Colonic mucosa (tissue), 4 donors: ENCODE results near the gene ATG3. TPM values are rescaled to one million over a fixed set of nuclear protein-coding genes. Genes with fewer than 3 reads are reported as not detected.

Experiments used
- DNase-seq: peaks from one replicate; pipeline ENCODE4 v3.0.0-alpha.2; 2020
- H3K27ac ChIP-seq: fragments of 200-600 bp; one replicate; pipeline ENCODE4 v1.8.0; 2021
- H3K27me3 ChIP-seq: fragments of 200-600 bp; one replicate; pipeline ENCODE4 v1.8.0; 2021
- H3K36me3 ChIP-seq: fragments of 200-600 bp; one replicate; pipeline ENCODE4 v1.8.0; 2021
- H3K4me1 ChIP-seq: fragments of 200-600 bp; one replicate; pipeline ENCODE4 v1.8.0; 2021; ENCODE audit warnings: mild to moderate bottlenecking
- H3K4me3 ChIP-seq: fragments of 200-600 bp; one replicate; pipeline ENCODE4 v1.8.0; 2021
- H3K9ac ChIP-seq, 2 donors: one replicate each; pipeline ENCODE4 v1.7.0; 2013; ENCODE audit warnings: control low read depth in 2 of 2, low read depth in 2 of 2, low read length in 2 of 2
- H3K9me3 ChIP-seq: fragments of 200-600 bp; one replicate; pipeline ENCODE4 v1.8.0; 2021
- intact Hi-C: fragments of 100-400 bp; cut with DNase I; formaldehyde crosslinking; loops from one replicate; pipeline ENCODE4 v1.14.1; 2022
- total RNA-seq, 2 donors: library from RNA; stranded (reverse); fragmentation: NEBNext Ultra II Directional in 1 of 2; extraction: Animal tissue kit (Norgen Biotek cat#: 25700) in 1 of 2; gene quantifications; one replicate each; pipeline ENCODE4 v1.2.1, GENCODE V29; 2021
- TF ChIP-seq, protein P1 (sequence below): fragments of 200-600 bp; IDR thresholded peaks from one replicate; pipeline ENCODE4 v1.8.0; 2022; ENCODE audit warnings: antibody characterized with exemption, mild to moderate bottlenecking
- donor health status: healthy.
- donor health status: DM: no; HTN: no; CAD: no.
- donor health status: DM: no; HTN: no; CAD: no.

The ATG3 gene
- total RNA-seq, 2 donors from 2014 or later: 59.1 to 79.9 TPM

DNA sequence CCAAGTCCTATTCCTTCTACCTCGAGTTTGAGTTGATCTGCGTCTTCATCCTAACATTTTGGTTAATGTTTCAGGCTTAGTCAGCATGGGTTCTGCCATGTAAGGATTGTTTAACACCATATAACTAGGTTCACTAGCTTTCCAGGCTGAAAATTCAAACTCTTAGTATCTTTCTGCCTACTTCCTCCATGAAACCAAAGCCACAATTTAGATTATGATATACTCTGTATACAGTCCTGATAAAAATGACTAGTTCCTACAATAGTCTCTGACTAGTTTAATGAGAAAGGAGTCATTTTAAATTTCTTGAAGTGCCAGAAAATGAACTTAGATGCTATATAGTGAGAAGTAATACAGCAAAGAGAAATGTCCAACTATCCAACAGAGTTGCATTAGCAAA lies 55.9 kb downstream of the ATG3 start:
- Histone ChIP-seq H3K9ac (no peak overlapping the region), H3K4me1 (no peaks in the 10 kb centered on the region), H3K36me3 (no peaks in the 10 kb centered on the region), H3K27me3 (no peaks in the 10 kb centered on the region), H3K4me3 (no peak overlapping the region), H3K9me3 (no peaks in the 10 kb centered on the region), H3K27ac (no peak overlapping the region)
- DNase-seq: no peak
- TF ChIP-seq, protein P1, sequence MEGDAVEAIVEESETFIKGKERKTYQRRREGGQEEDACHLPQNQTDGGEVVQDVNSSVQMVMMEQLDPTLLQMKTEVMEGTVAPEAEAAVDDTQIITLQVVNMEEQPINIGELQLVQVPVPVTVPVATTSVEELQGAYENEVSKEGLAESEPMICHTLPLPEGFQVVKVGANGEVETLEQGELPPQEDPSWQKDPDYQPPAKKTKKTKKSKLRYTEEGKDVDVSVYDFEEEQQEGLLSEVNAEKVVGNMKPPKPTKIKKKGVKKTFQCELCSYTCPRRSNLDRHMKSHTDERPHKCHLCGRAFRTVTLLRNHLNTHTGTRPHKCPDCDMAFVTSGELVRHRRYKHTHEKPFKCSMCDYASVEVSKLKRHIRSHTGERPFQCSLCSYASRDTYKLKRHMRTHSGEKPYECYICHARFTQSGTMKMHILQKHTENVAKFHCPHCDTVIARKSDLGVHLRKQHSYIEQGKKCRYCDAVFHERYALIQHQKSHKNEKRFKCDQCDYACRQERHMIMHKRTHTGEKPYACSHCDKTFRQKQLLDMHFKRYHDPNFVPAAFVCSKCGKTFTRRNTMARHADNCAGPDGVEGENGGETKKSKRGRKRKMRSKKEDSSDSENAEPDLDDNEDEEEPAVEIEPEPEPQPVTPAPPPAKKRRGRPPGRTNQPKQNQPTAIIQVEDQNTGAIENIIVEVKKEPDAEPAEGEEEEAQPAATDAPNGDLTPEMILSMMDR: no peak
- intact Hi-C loops: no loop called here

DNA sequence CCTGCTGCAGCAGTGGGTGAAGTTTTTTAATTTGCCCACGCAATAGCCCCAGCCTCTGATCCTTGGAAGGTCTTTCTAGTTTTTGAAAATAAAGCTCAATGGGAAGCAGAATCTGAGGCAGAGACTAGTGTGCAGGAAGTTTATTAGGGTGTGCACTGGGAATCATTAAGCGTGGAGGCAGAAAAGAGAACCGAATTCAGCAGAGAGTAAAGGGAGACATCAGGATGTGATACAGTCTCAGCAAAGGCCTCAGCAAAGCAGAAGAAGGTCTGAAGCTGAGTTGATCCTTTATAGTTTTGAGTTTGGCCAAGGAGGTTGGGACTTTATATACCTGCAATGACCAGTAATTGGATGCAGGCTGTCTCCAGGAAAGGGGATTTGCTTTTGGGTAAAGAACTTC lies 57.6 kb downstream of the ATG3 start:
- Histone ChIP-seq H3K27ac (no peak overlapping the region), H3K9me3 (no peaks in the 10 kb centered on the region), H3K9ac (no peak overlapping the region), H3K4me3 (no peak overlapping the region), H3K27me3 (no peaks in the 10 kb centered on the region), H3K4me1 (no peaks in the 10 kb centered on the region), H3K36me3 (no peaks in the 10 kb centered on the region)
- TF ChIP-seq, protein P1: no peak
- intact Hi-C loops: no loop called here
- DNase-seq: no peak

DNA sequence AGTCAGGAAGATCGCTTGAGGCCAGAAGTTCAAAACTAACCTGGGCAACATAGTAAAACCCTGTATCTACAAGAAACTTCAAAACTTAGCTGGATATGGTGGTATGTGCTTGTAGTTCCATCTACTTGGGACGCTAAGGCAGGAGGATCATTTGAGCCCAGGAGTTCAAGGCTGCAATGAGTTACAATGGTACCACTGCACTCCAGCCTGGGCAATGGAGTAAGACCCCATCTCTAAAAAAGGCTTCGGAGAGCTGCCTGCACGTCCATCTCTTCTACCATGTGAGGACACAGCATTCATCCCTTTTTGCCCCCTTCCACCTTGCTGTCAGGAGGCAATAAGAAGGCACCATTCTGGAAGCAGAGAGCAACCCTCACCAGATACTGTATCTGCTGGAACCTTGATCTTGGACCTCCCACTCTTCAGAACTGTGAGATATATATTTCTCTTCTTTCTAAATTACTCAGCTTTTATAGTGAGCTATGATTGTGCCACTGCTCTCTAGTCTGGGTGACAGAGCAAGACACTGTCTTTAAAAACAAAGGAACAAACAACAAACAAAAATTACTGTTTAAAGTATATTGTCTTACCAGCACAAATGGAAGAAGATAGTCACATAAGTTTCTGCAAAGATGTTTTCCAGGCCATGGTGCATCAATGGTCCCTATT lies 58.3 kb downstream of the ATG3 start:
- intact Hi-C loops: no loop called here
- H3K27me3 ChIP-seq: no peaks in the 10 kb centered on the region
- H3K4me1 ChIP-seq: no peaks in the 10 kb centered on the region
- TF ChIP-seq, protein P1: no peak
- no peaks in the 10 kb centered on the region for H3K36me3 ChIP-seq
- H3K9me3 ChIP-seq: no peaks in the 10 kb centered on the region
- no peak overlapping the region for H3K4me3 ChIP-seq
- no peak overlapping the region for H3K27ac ChIP-seq
- H3K9ac ChIP-seq: no peak overlapping the region
- no peak for DNase-seq

DNA sequence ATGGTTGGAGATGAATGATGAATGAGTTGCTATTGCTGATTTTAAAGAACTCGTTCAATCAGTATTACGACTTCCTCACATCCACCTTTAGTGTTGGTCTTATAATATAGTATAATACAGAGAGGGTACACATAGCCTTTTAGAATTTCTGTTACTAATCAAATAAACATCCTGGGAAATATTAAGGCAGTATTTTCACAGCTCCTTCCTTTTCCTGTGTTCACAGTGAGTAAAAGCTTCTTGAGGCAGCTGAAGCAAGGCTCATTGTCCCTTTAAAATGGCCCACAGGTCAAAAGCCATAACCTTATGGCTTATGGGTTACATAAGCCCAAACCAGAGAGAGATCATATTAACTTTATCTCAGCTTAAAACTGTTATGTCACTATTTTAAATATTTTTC lies 61.1 kb downstream of the ATG3 start:
- Histone ChIP-seq H3K27ac (no peak overlapping the region), H3K9ac (no peak overlapping the region)
- intact Hi-C loops: no loop called here

DNA sequence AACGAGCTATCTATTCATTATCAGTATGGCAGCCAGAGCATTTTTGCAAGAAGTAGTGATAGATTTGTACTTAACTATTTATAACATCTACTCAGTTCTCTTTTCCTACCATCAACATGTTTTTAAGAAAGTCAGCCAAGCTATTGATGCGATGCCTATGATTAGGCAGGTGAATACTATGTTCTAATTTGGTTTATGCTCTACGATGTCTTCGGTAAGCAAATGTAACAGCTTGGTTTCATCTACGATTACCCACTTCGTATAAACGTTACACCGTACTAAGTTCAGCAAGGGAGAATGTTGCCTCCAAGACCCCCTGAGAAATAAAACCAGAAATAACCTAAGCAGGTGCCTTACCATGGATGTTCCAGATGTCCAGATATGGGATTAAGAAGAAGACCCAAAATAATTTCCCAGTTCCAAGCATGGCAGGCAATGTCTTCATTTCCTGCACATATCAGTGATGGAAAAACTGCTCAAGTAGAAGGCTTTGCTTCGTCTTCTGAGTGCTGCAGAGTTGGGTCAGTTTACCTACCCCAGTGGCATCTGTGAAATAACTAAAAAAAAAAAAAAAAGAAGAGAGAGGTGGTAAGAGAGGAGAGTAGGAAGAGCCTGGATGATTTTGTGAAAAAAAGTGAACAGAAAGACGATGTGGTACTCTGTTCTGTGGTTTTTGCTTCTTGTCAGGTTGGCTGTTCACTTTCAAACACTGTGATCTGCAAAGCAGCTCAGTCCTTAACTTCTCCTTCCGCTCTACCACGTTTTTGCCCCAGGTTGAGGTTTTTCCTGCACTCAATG lies 62.6 kb downstream of the ATG3 start, which contains the start of gene BTLA:
BTLA (minus strand) TSS at position 559 of the 798 bp plus-strand sequence; CDS start at position 445, 114 bp downstream.
- TF ChIP-seq, protein P1: no peak
- intact Hi-C loops: no loop called here
- Histone ChIP-seq H3K4me3 (no peak within 1 kb of the TSS), H3K36me3 (no peaks in the 10 kb centered on the region), H3K9me3 (no peaks in the 10 kb centered on the region), H3K4me1 (no peaks in the 10 kb centered on the region), H3K9ac (no peak within 1 kb of the TSS), H3K27ac (no peak within 1 kb of the TSS), H3K27me3 (no peaks in the 10 kb centered on the region)
- no peak for DNase-seq

More for the DNA sequence above, 61.1 kb downstream of the ATG3 start:
- Histone ChIP-seq H3K36me3 (no peaks in the 10 kb centered on the region), H3K27me3 (no peaks in the 10 kb centered on the region), H3K4me1 (no peaks in the 10 kb centered on the region), H3K9me3 (no peaks in the 10 kb centered on the region), H3K4me3 (no peak overlapping the region)
- TF ChIP-seq, protein P1: no peak
- no peak for DNase-seq
